Measurements from ENCODE around the gene FEN1.

The FEN1 gene

GRCh38 chr11:61782841-61783240 lies 9.9 kb upstream of the FEN1 start:
- H3K27me3 Mint-ChIP-seq = no peaks in the 10 kb centered on the region
- DNase-seq (no peak), ATAC-seq (replicated peaks) (no peak)
- no peaks in the 10 kb centered on the region for H3K9me3 Mint-ChIP-seq
- peaks cover 3% of the 10 kb centered on the region for H3K36me3 Mint-ChIP-seq (ENCODE audit: insufficient read depth)
- peak overlapping the region in 1 of 2 donors; percentile 67 for H3K27ac Mint-ChIP-seq
- peaks cover 3 to 4% of the 10 kb centered on the region in 2 donors for H3K4me1 Mint-ChIP-seq (ENCODE audit: low read depth in 2 of 2)
- no peak overlapping the region for H3K4me3 Mint-ChIP-seq

DNA sequence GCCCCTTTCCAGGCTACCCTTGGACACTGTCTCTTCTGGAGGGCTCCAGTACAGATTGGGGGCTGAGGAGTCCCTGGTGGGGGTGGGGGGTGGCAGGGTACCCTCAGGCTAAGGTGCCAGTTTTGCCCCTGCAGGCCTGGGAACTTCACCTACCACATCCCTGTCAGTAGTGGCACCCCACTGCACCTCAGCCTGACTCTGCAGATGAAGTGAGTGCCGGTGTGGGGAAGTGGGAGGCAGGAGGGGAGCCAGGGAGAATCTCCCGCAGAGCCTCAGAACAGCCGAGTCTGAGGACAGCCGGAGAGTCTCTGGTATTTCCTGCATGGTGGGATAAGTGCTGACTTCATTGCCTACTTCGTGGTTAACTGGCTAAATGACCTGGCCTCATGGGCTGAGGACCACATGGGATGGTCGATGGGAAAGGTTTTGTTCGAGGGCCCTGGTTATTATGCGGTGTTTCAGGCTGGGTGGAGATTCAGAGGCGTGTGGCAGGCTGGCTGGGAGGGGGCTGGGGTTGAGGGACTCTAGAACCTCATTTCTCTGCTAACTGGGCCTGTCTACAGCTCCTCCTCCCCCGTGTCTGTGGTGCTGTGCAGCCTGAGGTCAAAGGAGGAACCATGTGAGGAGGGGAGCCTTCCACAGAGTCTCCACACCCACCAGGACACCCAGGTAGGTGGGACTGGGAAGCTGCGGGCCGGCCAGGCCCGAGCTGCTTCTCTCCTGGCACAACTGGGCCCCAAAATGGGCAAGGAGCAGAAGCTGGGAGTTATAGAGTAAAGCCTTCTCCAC lies 8.8 kb upstream of the FEN1 start:
- H3K27ac Mint-ChIP-seq = peak overlapping the region; percentile 67 to 77
- no peak for DNase-seq
- H3K4me3 Mint-ChIP-seq = no peak overlapping the region
- H3K36me3 Mint-ChIP-seq (ENCODE audit: insufficient read depth) = peaks cover 8% of the 10 kb centered on the region
- H3K4me1 Mint-ChIP-seq (ENCODE audit: low read depth in 2 of 2) = no peaks in the 10 kb centered on the region
- H3K9me3 Mint-ChIP-seq = no peaks in the 10 kb centered on the region
- ATAC-seq (replicated peaks) = no peak
- no peaks in the 10 kb centered on the region for H3K27me3 Mint-ChIP-seq

DNA sequence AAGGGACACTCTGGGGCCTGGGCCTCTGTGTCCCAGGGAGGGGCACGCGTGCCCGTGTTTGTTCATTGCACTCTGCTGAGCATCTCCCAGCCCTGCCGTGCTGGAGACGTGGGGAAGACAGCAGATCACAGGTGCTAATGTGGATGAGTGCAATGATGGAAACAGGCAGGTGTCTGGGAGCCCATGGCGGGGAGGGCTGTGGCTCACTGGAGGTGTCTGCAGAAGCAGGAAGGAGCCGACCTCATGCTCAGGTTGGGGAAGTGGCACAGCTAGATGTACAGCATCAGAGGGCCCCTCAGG lies 8.3 kb upstream of the FEN1 start:
- DNase-seq = no peak
- no peak for ATAC-seq (replicated peaks)
- Mint-ChIP-seq H3K4me3 (no peak overlapping the region), H3K4me1 (ENCODE audit: low read depth in 2 of 2) (no peaks in the 10 kb centered on the region), H3K27ac (peak overlapping the region; percentile 67 to 77), H3K27me3 (no peaks in the 10 kb centered on the region), H3K9me3 (no peaks in the 10 kb centered on the region), H3K36me3 (ENCODE audit: insufficient read depth) (peaks cover 12% of the 10 kb centered on the region)

DNA sequence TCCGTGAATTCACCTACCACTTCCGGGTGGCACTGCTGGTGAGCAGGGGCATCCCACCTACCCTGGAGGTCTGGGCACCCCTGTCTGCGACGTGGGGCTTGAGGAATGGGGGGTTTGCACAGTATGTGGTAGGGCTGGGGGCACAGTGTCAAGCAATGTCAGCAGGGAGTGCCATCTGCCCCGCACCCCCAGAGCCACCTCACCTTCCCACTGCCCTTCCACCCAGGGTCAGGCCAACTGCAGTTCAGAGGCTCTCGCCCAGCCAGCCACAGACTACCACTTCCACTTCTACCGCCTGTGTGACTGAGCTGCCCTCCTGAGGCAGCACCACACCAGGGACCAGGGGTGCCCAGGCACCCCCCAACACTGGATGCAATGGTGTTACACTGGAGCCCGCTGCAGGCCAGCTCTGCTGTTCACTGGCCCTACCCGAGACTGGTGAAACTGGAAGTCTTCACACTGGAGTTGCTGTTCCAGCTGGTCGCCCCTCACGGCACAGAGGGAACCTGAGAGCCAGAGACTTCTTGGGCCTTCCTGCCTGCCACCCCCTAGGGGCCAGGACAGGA lies 6.8 kb upstream of the FEN1 start:
- H3K4me3 Mint-ChIP-seq = no peak overlapping the region
- DNase-seq (no peak), ATAC-seq (replicated peaks) (no peak)
- H3K27ac Mint-ChIP-seq = peak overlapping the region in 1 of 2 donors; percentile 32
- peaks cover 0 to 5% of the 10 kb centered on the region in 2 donors for H3K4me1 Mint-ChIP-seq (ENCODE audit: low read depth in 2 of 2)
- H3K27me3 Mint-ChIP-seq = no peaks in the 10 kb centered on the region
- H3K9me3 Mint-ChIP-seq = no peaks in the 10 kb centered on the region
- peaks cover 17% of the 10 kb centered on the region for H3K36me3 Mint-ChIP-seq (ENCODE audit: insufficient read depth)

- Mint-ChIP-seq H3K27me3 (no peaks in the 10 kb centered on the region), H3K36me3 (ENCODE audit: insufficient read depth) (peaks cover 28% of the 10 kb centered on the region), H3K4me3 (no peak overlapping the region), H3K9me3 (no peaks in the 10 kb centered on the region), H3K4me1 (ENCODE audit: low read depth in 2 of 2) (peaks cover 11 to 20% of the 10 kb centered on the region in 2 donors), H3K27ac (peak overlapping the region in 1 of 2 donors; percentile 77)
- no peak for ATAC-seq (replicated peaks)
- no peak for DNase-seq
Observed at GRCh38 chr11:61787928-61788491, 4.7 kb upstream of the FEN1 start.

DNA sequence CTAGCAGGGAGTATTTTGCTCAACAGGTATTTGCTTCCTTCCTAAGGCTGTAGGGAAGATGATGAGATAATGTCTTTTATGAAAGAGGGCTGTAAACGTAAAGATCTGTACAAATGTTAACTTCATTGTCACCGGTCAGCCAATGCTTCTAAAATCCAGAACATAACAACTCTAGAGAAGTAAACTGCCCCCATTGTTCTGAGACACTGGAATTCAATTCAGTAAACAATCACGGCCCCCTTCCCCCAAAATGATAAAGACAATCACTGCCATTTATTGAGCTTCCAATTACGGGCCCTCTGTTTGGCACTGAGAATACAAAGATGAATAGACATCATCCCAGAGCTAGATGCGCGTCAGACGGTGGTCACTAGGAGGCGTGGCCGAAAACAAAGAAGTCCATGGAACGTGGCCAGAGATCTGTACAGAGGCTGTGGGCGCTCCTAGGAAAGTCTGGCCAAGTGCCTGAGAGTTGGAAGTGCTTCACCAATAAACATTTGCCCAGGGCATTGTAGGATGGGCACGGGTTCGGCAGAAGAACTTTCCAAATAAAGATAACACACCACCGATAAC lies 888 bp upstream of the FEN1 start:
- no peaks in the 10 kb centered on the region for H3K27me3 Mint-ChIP-seq
- H3K9me3 Mint-ChIP-seq = no peaks in the 10 kb centered on the region
- ATAC-seq (replicated peaks) = peak; percentile 40
- peak overlapping the region; percentile 87 to 98 for H3K4me3 Mint-ChIP-seq
- H3K36me3 Mint-ChIP-seq (ENCODE audit: insufficient read depth) = peaks cover 35% of the 10 kb centered on the region
- peaks cover 16 to 26% of the 10 kb centered on the region in 2 donors for H3K4me1 Mint-ChIP-seq (ENCODE audit: low read depth in 2 of 2)
- peak; percentile 34 to 49 (median 39) for DNase-seq
- peak overlapping the region; percentile 97 to 100 for H3K27ac Mint-ChIP-seq

DNA sequence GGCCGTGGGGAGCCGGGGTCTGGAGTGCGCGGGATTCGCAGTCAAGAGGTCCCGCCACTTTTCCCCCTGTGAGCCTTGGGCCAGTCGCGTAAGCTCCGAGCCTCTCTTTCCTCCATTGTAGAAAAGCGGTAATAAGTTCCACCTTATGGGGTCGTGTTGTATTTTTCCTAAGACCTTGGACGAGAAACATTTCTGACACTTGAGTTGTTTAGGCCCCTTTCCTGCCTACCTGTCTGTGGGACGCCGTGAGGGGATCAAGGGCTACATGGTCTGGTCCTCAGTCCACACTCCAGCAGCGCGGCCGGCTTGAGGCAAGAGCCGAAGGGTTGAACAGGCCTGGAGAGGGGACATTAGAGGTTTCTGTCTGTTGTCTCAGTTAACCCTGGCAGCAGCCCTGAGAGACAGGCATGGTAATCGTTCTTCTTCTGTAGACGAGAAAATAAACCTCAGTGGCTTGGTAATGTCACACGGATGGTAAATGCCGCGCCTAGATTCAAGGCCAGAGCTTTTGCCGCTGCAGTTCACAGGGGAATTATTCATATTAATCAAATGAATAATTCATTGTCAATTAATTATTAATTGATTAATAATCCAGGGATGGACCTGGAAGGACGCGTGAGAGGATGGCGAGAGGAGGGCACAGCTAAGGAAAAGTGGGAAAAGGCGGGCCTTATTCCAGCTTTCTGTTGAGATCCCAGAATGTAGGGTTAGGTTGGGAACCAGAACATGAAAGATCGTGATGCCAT lies 545 bp downstream of the FEN1 start:
- Mint-ChIP-seq H3K36me3 (ENCODE audit: insufficient read depth) (peaks cover 35% of the 10 kb centered on the region), H3K9me3 (no peaks in the 10 kb centered on the region), H3K27ac (peak overlapping the region; percentile 97 to 100), H3K27me3 (no peaks in the 10 kb centered on the region), H3K4me3 (peak overlapping the region; percentile 87 to 98), H3K4me1 (ENCODE audit: low read depth in 2 of 2) (peaks cover 16 to 27% of the 10 kb centered on the region in 2 donors)
- DNase-seq (no peak), ATAC-seq (replicated peaks) (no peak)

GRCh38 chr11:61793829-61794204 lies 1.1 kb downstream of the FEN1 start:
- peaks cover 16 to 29% of the 10 kb centered on the region in 2 donors for H3K4me1 Mint-ChIP-seq (ENCODE audit: low read depth in 2 of 2)
- no peaks in the 10 kb centered on the region for H3K27me3 Mint-ChIP-seq
- peaks cover 30% of the 10 kb centered on the region for H3K36me3 Mint-ChIP-seq (ENCODE audit: insufficient read depth)
- DNase-seq = no peak
- no peak for ATAC-seq (replicated peaks)
- no peaks in the 10 kb centered on the region for H3K9me3 Mint-ChIP-seq
- peak overlapping the region; percentile 97 to 100 for H3K27ac Mint-ChIP-seq
- peak overlapping the region; percentile 87 to 98 for H3K4me3 Mint-ChIP-seq

GRCh38 chr11:61794579-61794978 lies 1.9 kb downstream of the FEN1 start:
- Mint-ChIP-seq H3K27me3 (no peaks in the 10 kb centered on the region), H3K36me3 (ENCODE audit: insufficient read depth) (peaks cover 24% of the 10 kb centered on the region), H3K27ac (no peak overlapping the region), H3K4me3 (no peak overlapping the region), H3K4me1 (ENCODE audit: low read depth in 2 of 2) (peaks cover 16 to 28% of the 10 kb centered on the region in 2 donors), H3K9me3 (no peaks in the 10 kb centered on the region)
- DNase-seq = no peak
- no peak for ATAC-seq (replicated peaks)

DNA sequence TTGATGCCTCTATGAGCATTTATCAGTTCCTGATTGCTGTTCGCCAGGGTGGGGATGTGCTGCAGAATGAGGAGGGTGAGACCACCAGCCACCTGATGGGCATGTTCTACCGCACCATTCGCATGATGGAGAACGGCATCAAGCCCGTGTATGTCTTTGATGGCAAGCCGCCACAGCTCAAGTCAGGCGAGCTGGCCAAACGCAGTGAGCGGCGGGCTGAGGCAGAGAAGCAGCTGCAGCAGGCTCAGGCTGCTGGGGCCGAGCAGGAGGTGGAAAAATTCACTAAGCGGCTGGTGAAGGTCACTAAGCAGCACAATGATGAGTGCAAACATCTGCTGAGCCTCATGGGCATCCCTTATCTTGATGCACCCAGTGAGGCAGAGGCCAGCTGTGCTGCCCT lies 2.7 kb downstream of the FEN1 start:
- peaks cover 21% of the 10 kb centered on the region for H3K36me3 Mint-ChIP-seq (ENCODE audit: insufficient read depth)
- no peak for DNase-seq
- H3K4me1 Mint-ChIP-seq (ENCODE audit: low read depth in 2 of 2) = peaks cover 16 to 24% of the 10 kb centered on the region in 2 donors
- no peak for ATAC-seq (replicated peaks)
- no peak overlapping the region for H3K4me3 Mint-ChIP-seq
- no peaks in the 10 kb centered on the region for H3K9me3 Mint-ChIP-seq
- H3K27ac Mint-ChIP-seq = no peak overlapping the region
- H3K27me3 Mint-ChIP-seq = no peaks in the 10 kb centered on the region

DNA sequence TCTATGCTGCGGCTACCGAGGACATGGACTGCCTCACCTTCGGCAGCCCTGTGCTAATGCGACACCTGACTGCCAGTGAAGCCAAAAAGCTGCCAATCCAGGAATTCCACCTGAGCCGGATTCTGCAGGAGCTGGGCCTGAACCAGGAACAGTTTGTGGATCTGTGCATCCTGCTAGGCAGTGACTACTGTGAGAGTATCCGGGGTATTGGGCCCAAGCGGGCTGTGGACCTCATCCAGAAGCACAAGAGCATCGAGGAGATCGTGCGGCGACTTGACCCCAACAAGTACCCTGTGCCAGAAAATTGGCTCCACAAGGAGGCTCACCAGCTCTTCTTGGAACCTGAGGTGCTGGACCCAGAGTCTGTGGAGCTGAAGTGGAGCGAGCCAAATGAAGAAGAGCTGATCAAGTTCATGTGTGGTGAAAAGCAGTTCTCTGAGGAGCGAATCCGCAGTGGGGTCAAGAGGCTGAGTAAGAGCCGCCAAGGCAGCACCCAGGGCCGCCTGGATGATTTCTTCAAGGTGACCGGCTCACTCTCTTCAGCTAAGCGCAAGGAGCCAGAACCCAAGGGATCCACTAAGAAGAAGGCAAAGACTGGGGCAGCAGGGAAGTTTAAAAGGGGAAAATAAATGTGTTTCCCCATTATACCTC lies 3.3 kb downstream of the FEN1 start:
- ATAC-seq (replicated peaks) = no peak
- Mint-ChIP-seq H3K9me3 (no peaks in the 10 kb centered on the region), H3K27ac (no peak overlapping the region), H3K27me3 (no peaks in the 10 kb centered on the region), H3K4me1 (ENCODE audit: low read depth in 2 of 2) (peaks cover 16 to 24% of the 10 kb centered on the region in 2 donors), H3K4me3 (no peak overlapping the region), H3K36me3 (ENCODE audit: insufficient read depth) (peaks cover 21% of the 10 kb centered on the region)
- DNase-seq = no peak

- H3K27me3 Mint-ChIP-seq = no peaks in the 10 kb centered on the region
- H3K4me3 Mint-ChIP-seq = no peak overlapping the region
- peaks cover 13% of the 10 kb centered on the region for H3K36me3 Mint-ChIP-seq (ENCODE audit: insufficient read depth)
- peak; percentile 10 for ATAC-seq (replicated peaks)
- H3K4me1 Mint-ChIP-seq (ENCODE audit: low read depth in 2 of 2) = peaks cover 5 to 12% of the 10 kb centered on the region in 2 donors
- H3K27ac Mint-ChIP-seq = peak overlapping the region; percentile 7 to 35
- H3K9me3 Mint-ChIP-seq = no peaks in the 10 kb centered on the region
- DNase-seq = peak; percentile 74 to 75 (median 74)
Observed at GRCh38 chr11:61797263-61797944, 4.7 kb downstream of the FEN1 start.
